Placental epithelial cell (primary cell): ENCODE data around the gene BLVRA. TPM values are rescaled to one million over a fixed set of nuclear protein-coding genes. Genes with fewer than 3 reads are reported as not detected.

Experiments used
- total RNA-seq: library from RNA; depleted of rRNA; stranded (reverse); fragments of >200 nt; gene quantifications from 2 replicates; pipeline ENCODE4 v1.2.3, GENCODE V29; 2012

BLVRA gene
- total RNA-seq = 6.1 and 7.5 TPM in 2 replicates

DNA sequence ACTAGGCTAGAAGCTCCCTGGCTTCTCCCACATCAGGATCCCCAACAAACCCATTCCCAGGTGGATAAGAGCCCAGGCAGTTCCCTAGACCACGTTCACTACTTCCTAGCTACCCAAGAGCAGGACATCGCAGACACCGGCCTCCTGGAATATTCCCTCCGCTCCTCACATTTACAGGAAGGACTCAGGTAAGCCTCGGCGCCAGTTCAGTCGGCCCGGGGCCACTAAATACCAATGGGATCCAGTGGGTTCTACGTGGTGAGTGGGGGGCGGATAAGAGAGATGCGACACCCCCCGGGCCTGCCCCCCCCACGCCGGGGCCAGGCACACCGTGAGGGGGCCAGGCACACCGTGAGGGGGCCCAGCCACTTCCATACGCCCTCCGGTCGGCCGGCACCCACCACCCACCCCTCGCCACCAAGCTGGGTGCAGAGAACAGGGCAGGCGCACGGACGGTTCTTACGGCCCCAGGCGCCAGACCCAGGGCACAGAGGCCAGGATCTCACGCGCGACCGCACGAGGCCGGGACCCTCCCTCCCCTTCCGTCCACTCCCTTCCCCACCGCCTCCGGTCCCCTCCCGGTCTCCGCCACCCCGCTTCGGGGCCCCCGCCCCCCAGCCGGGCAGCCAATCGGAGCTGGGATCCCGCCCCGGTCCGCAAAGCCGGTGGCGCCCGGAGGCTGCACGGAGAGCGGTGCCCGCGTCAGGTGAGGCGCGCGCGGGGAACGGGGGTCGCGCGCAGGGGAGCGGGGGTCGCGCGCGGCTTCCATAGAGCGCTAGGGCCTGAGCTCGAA lies at the start of gene BLVRA:
BLVRA (plus strand) TSS at position 652 of the 793 bp plus-strand sequence. CDS start 12,479 bp downstream, outside the sequence.

GRCh38 chr7:43729214-43729923 lies 29.1 kb upstream of the BLVRA start, which contains the start of gene COA1:
TSS of gene COA1 (minus strand) at chr7:43729523. CDS start at chr7:43648614, 80,909 bp downstream.

Other genes with a start within 250 kb of the BLVRA start
- gene STK17A, start 175.6 kb upstream of the BLVRA start, total RNA-seq = 3.9 and 10.5 TPM in 2 replicates
- gene COA1, start 29.2 kb upstream of the BLVRA start, total RNA-seq = 22.0 and 50.9 TPM in 2 replicates
- 84.0 and 121 TPM in 2 replicates for gene MRPS24, start 110.8 kb downstream of the BLVRA start, total RNA-seq
- 18.7 and 24.3 TPM in 2 replicates for gene URGCP, start 147.9 kb downstream of the BLVRA start, total RNA-seq
- 1.6 and 5.4 TPM in 2 replicates for gene UBE2D4, start 167.8 kb downstream of the BLVRA start, total RNA-seq
- not detected in 2 replicates for gene SPDYE1, start 239.2 kb downstream of the BLVRA start, total RNA-seq